HG03025 (cell line): ENCODE data around the gene ZC3H8.
"Not testable (repeated sequence)": the region's sequence is repeated elsewhere in the genome, so short reads cannot be mapped to it uniquely, and the experiment has no call there.

Experiments used
- ATAC-seq: cut with Tn5 transposase; IDR thresholded peaks from one replicate; pipeline ENCODE4 v1.9.1; 2021; ENCODE audit warnings: mild to moderate bottlenecking, moderate library complexity; ENCODE audit not compliant: unreplicated experiment, low FRiP score

Gene ZC3H8

DNA sequence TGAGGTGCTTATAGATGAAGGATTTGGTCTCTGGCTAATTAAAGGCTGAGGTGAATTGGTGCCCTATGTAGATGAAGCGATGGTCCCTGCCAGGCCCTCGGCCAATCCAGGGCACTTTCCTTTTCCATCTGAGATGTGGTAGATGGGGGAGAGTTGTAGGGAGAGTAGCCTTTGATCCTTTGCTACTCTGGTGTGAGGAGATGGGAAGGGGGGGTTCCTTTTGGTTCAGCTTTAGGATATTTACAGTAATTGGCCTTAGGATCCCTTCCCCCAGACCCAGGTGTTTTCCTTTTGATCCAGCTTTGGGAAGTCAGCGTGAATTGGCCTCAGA lies 5.4 kb upstream of the ZC3H8 start:
- ATAC-seq = no peak

DNA sequence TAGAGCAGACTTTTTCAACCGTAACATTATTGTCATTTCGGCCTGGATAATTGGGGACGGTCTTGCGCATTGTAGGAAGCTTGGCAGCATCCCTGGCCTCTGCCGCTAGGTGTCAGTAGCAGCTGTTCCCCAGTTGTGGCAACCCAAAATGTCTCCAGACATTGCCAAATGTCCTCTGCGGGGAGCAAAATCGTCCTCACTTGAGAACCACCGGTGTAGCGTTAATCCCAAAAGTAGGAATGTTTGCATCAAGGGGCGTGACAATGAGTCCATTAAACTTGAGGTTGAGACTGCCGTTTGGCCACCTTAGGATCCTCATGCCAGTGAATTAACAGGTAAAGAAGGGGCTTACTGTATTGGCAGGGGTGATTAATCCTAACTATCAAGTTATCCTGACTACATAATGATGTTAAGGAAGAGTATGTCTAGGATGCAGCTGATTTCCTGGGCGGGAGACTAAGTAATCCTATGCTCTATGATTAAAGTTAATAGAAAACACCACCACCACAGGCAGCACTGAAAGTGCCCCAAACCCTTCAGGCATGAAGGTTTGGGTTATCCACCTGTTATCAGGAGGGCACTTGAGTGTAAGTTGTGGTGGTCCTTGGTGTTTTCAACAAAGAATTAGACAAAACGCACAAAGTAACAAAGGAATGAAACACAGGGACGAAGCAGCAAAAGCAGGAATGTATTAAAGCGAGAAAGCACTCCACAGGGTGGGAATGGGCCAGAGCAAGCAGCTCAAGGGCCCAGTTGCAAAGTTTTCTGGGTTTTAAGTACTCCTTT lies 4.9 kb upstream of the ZC3H8 start:
- ATAC-seq = no peak

DNA sequence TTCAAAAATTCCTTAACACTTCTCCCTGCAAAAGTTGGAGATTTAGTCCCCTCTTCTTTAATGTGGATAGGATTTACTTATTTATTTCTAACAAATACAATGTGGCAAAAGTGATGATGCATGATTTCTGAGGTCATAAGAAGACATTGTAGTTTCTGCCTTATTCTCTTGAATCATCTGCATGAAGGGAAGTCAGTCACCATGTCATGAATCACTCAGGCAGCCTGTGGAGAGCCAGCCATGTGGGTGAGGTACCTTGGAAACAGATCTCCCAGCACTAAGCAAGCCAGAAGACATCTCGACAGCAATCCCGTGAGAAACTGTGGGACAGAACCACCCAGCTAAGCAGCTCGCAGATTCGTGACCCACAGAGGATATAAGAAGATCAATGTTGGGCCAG lies 2.7 kb upstream of the ZC3H8 start:
- no peak for ATAC-seq

DNA sequence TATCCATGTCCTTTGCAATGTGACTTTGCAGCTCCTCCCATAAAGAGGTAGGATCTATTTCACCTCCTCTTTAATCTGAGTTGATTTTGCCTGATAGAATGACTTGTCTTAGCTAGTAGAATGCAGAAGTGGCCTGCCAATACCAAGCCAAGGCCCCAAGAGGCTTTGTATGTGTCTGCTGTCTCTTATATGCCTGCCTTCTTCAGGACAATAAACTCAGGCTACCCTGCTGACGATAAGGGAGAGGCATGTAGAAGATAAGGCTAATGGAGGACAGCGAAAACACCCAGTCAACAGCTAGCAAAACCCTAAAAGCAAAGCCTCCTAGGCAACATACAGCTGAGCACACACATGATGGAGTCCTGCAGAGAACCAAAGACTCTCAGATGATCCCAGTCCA lies 1.8 kb upstream of the ZC3H8 start:
- no peak for ATAC-seq

GRCh38 chr2:112255875-112256274 lies 1.0 kb upstream of the ZC3H8 start:
- ATAC-seq = no peak

DNA sequence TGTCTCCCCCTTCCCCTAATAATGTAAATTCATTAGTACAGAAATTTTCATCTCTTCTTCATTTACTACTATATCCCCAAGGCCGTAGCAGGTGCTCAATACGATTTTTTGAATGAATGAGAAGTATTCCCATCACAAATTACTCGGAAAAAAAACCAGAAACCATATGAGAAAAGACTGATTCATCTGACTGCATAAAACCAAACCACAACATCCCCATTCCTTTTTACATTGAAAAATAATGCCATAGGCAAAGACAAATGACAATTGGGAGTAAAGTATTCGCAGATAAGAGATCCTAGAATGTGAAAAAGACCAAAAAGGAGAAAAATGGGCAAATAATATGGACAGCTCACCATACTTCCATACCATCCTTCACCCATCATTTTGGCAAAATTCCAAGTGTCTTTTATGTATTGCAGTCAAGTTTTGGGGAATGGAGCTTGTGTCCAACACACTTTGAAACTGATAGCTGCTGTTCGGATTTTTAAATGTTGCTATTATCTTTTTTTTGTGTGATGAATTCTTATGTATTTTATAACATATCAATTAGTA lies 1.5 kb downstream of the ZC3H8 start:
- ATAC-seq = no peak

GRCh38 chr2:112251271-112251670 lies 3.6 kb downstream of the ZC3H8 start:
- no peak for ATAC-seq

- ATAC-seq = no peak
These were observed 10.0 kb downstream of the ZC3H8 start for GRCh38 chr2:112244854-112245253.

DNA sequence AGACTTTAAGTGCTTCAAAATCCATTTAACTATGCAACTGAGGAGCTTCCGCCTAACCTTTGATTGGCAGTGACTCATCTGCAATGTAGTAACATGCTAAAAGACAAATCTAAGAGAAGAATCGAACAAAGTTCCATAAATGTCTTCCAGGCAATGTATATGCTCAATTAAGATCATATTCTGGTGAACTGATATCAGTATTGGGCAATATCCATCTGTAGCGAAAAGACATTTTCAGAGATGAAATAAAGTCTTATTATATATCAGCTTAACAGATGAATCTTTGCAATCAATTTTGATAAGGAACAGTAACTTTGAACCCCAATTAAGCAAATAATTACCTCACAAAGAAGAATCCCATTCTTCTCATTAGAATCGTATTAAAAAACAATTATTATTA lies 11.6 kb downstream of the ZC3H8 start:
- no peak for ATAC-seq

DNA sequence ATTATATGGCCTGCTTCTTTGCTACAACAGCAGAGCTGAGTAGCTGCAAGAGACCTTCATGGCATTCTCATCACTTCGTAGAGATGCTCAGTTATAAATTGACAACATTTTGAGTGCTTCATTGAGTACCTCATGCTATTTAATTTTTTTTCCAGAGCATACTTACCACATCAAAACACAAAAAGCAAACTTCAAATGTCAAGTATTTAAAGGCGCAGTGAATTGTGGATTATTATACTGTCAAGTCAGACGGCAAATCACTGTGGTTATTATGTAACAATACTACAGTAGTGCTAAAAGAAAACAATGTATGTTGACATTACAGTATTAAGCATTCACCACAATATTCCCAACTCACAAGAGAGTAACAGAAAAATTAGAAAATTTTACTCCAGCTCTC lies 12.5 kb downstream of the ZC3H8 start:
- no peak for ATAC-seq

DNA sequence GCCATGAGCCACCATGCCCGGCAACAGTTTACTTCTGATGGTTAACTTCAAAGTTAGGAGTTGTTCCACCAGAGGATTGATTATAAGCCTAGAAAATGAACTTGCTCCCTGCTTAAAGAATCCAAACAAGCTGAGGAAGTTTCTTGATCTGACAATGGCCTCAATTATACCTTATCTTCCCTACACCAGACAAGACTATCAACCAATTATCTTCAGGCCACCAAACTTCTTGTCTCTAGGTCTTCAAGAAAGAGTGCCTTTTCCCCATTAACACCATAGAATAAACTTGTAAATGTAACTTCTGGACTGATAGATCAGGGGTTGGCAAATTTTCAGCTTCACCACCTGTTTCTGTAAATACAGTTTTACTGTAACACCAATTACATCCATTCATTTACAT lies 15.0 kb downstream of the ZC3H8 start:
- no peak for ATAC-seq

- ATAC-seq = no peak
These were observed 24.5 kb downstream of the ZC3H8 start for GRCh38 chr2:112230371-112230770.

- no peak for ATAC-seq
These were observed 25.5 kb downstream of the ZC3H8 start for GRCh38 chr2:112229348-112229747.

- ATAC-seq = no peak
These were observed 34.0 kb downstream of the ZC3H8 start for GRCh38 chr2:112220831-112221230.

- no peak for ATAC-seq
These were observed 34.7 kb downstream of the ZC3H8 start for GRCh38 chr2:112220186-112220585.

DNA sequence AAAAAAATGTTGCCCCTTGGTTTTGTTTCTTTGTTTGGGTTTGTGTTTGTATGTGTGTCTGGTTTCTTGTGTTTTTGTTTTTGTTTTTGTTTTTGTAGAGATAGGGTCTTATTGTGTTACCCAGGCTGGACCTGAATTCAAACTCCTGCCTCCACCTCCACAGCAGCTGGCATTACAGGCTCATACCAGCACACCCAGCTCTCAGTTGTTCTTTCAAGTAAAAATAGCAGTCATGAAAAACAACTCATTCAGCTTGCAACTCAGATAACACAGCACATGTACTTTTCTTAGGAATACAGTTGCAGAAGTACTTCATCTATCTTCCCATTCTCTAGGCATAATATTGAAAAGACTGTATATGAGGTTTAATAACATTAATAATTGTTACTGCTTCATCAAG lies 37.0 kb downstream of the ZC3H8 start:
- ATAC-seq = no peak

GRCh38 chr2:112216167-112216566 lies 38.7 kb downstream of the ZC3H8 start:
- no peak for ATAC-seq

DNA sequence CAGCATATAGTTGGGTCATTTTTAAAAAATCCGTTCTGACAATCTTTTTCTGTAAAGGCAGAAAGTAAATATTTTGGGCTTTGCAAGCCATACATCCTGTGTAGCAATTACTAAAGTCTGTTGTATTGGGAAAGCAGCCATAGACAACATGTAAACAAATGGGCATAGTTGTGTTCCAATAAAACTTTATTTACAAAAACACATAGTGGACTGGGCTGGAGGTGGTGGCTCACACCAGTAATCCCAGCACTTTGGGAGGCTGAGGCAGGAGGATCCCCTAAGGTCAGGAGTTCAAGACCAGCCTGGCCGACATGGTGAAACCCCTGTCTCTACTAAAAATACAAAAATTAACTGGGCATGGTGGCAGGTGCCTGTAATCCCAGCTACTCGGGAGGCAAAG lies 46.9 kb downstream of the ZC3H8 start:
- ATAC-seq = not testable (repeated sequence)

DNA sequence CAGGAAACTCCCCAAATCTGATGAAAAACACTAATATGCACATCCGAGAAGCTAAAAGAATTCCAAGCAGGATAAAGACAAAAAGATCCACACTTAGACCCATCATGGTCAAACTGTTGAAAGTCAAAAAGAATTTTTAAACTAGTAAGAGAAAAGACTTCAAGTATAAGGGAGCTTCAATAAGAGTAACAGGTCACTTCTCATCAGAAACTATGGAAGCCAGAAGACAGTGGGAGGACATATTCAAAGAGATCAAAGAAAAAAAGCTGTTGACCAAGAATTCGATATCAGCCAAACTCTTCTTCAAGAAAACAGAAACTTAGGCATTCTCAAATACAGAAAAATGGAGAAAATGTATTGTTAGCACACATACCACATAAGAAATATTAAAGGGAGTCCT lies 50.4 kb downstream of the ZC3H8 start:
- no peak for ATAC-seq

- no peak for ATAC-seq
These were observed 53.0 kb downstream of the ZC3H8 start for GRCh38 chr2:112201696-112202430.

GRCh38 chr2:112199188-112199587 lies 55.7 kb downstream of the ZC3H8 start:
- no peak for ATAC-seq

DNA sequence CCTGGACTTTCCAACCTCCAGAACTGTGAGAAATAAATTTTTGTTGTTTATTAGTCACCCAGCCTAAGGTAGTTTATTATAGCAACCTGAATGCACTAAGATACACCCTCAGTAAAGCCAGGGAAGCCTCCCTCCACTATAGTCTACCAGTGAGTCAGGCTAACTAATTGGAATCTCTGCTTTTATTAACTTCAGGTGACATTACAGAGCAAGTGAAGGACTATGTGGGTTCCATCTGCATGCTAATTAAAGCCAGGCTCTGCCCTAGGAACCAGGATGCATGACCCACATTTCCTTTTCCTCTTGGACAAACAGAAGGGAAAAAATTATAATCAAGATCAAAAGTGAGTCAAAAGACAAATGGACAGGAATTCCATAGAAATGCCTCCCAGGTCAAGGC lies 56.1 kb downstream of the ZC3H8 start:
- ATAC-seq = no peak
